GM21515 (cell line): ENCODE measurements around the gene TMEM135.
"Not testable (repeated sequence)": the region's sequence is repeated elsewhere in the genome, so short reads cannot be mapped to it uniquely, and the experiment has no call there.

Source experiments
- ATAC-seq: cut with Tn5 transposase; IDR thresholded peaks from one replicate; pipeline ENCODE4 v1.9.1; 2021; ENCODE audit not compliant: unreplicated experiment

Gene TMEM135

DNA sequence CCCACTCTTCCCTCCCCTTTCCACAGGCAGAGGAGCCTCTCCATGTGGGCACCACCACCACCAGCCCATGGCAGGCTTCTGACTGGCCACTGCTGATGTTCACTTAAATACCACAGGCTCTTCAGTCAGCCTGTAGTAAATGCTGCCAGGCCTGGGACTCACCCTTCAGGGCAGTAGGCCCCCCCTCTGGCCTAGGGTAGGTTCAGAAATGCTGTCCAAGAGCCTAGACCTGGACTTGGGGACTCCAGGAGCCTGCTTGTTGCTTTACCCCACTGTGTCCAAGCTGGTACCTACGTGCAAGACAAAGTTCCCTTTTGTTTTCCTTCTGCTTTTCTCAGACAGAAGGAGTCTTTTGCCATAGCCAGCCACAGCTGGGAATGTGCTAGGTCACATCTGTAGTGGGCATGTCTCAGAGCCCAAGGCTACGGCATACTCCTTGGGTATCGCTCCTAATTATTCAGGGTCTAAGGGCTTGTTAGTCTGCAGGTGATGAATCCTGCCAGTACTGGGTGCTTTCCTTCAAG lies 38.6 kb downstream of the TMEM135 start:
- no peak for ATAC-seq

DNA sequence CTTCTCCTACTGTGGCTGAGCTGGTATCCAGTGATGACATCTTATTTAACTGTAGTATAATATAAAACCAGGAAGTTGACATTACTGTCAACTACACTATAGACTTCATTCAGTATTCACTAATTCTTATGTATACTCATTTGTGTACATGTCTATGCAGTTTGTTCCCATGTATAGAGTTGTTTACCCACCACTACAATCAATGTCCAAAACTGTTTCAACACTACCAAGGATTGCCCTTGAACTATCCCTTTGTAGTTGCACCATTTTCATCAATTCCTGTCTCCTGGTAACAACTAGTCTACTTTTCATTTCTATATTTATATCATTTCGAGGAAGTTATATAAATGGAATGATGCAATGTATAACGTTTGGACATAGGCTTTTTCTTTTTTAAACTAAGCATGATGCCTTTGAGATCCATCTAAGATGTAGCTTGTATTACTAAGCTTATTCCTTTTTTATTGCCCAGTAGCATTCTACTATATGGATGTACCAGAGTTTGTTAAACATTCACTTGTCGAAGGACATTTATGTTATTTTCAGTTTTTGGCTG lies 39.2 kb downstream of the TMEM135 start:
- ATAC-seq: no peak

DNA sequence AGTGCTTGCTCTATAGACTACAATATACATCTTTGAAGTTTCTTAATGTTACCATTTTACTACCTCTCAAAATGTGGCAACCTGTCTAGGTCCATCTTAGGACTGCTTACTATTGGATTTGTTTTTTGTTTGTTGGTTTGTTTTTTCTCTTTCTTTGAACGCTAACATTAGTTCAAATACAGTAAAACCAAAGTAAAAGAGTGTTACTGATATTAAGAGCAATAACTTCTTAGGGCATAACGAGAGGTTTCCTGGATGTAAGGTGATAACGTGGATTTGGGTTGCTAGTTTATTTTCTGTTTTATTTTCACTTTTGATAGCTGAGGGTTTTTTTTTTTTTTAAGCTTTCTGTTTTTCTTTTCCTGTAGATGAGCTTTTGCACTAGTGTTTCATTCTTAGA lies 43.6 kb downstream of the TMEM135 start:
- ATAC-seq: peak; percentile 81

DNA sequence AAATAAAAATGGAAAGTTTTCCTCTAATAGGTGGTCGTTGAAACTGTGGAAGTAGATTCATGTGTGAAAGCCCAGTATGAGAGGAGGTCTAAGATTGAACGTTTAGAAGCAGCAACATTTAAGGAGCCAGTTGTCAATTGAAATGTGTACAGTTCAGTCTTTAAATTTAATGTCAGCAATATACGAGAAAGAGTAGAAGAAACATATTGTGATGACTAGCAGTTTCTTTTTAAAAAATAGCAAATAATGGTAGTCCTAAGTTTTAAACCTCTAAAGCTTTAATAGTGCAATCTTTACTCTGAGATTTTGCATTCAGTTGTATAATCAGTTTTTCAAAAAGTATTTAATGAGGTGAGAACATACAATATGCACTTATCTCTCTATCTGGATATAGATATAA lies 44.9 kb downstream of the TMEM135 start:
- no peak for ATAC-seq

DNA sequence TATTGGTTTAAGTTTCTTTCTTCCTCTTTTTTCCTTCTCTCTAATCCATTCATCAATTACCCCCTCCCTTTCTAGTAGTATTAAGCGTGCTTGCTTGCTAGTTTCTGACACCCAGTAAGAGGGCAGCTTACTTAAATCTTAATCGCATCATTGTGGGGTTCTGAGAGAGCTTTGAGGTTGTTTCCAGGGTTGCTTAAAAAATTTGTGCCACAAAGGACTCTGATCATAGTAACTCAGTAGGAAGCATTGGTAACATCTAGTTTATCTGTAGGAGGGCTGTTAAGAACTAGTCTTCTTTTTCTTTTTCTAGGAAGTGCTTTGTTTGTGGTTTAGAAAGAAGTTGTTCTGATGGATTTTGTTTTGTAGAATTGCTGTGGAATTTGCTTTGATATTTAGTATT lies 45.3 kb downstream of the TMEM135 start:
- ATAC-seq: no peak

DNA sequence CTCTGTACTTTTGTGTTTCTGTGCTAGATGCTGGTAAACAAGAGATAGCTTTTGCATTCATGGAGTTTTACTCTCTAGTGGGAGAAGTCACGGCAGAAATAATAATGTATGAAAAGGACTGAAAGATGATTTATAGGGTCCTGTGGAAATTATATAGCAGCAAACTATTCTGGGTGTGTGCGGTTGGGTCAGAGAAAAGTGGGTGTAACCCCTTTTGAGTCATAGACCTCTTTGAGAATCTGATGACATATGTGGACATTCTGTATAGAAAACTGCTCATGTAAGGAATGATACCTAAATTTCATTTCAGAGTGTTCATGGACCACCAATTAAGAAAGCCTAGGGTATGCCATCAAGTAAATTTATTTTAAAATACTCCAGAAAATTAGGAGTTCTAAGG lies 54.4 kb downstream of the TMEM135 start:
- no peak for ATAC-seq

DNA sequence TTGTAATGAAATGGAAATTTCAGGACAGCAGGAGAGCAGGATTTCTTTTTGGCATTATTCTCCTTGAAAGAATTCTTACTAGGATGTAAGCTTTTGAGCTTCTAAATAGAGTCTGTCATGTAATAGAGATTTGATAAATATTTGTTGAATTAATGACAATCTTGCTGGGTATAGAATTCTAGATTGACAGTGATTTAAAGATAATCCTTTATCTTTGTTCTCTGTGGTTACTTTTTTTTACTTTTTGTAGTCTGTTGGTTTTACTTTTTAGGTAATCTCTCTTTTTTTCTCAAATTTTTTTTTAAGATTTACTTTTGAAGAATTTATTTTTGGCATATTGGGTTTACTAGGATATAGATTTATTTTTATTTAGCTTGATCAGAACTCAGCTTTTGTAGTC lies 54.8 kb downstream of the TMEM135 start:
- no peak for ATAC-seq

DNA sequence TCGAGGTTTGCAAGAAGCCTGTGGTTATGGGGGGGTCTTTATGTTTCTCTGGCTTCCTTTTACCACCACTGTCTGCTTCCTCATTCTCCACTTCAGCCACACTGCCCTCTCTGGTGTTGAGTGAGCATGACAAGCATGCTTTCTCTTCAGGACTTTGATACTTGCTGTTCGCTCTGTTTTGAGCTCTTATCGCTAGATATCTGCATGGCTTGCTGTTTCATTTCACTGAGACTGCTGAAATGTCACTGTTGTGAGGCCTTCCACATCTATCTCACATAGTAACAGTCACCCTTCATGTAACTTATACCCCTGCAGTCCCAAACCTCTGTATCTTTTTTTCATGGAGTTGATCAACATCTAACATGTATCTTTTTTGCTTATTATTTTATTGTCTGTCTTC lies 59.8 kb downstream of the TMEM135 start:
- ATAC-seq: peak; percentile 93

DNA sequence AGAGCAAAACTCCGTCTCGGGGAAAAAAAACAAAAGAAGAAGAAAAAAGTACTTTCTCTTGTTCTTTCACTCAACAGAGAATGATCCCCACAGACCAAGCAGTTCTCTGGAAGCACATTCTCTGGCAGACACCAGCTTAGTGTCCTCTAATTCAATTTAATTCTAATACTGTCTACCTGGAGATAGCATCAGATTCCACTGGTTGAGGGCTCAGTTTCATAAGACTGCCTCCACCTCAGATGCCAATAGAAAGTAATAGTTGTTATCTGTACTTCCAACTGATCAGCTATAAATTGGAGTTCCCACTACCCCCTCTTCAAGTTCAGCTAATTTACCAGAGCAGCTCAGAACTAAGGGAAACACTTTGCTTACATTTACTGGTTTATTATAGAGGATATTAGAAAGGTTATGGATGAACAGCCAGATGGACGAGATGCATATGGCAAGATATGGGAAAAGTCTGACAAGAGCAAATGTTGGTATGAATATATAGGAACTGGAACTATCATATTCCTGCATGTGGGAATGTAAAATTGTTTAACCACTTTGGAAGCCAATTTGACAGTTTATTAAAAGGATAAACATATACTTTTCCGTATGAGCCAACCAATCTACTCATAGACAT lies 64.3 kb downstream of the TMEM135 start:
- no peak for ATAC-seq

DNA sequence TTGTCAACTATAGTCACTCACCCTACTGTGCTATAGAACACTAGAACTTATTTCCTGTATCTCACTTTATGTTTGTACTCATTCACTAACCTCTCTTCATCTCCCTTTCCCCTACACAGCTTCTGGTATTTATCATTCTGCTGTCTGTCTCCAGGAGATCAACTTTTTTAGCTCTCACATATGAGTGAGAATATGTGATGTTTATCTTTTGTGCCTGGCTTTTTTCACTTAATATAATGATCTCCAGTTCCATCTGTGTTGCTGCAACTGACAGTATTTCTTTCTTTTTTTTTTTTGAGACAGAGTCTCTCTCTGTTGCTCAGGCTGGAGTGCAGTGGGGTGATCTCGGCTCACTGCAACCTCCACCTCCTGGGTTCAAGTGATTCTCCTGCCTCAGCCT lies 68.1 kb downstream of the TMEM135 start:
- not testable (repeated sequence) for ATAC-seq

DNA sequence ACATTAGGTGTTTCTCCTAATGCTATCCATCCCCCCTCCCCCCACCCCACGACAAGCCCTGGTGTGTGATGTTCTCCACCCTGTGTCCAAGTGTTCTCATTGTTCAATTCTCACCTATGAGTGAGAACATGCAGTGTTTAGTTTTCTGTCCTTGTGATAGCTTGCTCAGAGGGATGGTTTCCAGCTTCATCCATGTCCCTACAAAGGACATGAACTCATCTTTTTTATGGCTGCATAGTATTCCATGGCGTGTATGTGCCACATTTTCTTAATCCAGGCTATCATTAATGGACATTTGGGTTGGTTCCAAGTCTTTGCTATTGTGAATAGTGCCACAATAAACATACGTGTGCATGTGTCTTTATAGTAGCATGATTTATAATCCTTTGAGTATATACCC lies 69.6 kb downstream of the TMEM135 start:
- ATAC-seq: not testable (repeated sequence)

DNA sequence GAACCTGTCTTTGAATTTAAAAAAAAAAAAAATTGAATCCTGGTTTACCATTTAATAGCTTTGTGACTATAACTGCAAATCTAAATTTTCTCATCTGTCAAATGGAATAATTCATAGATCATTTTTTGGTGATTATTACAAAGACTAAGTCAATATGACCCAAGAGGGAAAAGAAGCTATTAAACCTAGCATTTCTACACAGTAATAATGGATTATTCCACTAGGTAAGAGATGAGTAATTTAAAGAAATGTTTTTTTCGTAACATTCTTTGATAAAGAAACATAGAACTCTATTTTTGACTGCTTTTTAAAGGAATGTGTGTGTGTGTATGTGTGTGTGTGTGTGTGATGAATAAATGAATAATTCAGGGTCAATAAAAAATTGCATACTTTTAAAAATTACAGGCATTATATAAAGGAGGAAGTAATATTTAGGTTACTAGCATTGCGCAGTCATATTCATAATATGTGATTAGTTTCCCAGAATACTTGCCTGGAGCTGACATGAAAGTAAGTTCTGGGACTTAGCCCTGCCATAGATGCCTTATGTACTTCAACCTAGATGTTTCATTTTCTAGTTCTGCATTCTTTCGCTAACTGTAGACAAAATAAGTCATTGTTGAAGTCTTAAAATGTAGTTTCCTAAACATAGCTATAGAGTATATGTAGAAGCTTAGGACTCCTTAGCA lies 72.9 kb downstream of the TMEM135 start:
- no peak for ATAC-seq

DNA sequence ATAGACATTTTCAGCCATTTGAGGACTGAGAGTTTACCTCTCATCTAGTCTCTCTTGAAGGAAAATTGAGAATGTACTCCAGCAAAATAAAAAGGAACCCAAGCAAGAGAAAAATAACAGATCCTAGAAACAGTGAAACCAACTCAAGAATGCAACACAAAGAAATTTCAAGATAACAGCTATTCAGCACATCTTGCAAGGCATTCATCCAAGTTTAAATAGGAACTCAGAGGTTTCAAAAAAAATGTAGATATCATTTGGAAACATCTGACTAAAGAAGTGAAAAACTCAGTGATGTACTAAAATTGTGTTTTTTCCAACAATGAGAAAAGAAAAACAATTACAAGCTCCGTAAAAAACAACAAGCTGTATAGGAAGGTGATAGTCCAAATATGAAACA lies 76.4 kb downstream of the TMEM135 start:
- no peak for ATAC-seq

DNA sequence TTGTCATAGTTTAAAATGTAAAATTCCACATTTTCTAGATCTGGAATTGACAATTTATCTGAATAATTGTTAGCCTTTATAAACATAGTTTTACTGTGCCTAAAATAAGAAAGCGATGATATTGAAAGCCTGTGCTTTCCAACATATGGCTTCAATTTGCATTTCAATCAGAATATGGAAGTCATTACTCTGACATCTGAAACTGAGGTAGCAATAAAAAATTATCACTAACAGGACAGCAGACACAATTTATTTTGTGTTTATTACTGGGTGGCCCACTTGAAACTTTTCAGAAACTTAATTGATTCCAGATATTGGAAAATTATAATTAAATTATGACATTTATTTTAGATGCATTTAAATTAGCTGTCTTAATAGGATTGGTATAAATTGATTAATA lies 78.5 kb downstream of the TMEM135 start:
- ATAC-seq: no peak

DNA sequence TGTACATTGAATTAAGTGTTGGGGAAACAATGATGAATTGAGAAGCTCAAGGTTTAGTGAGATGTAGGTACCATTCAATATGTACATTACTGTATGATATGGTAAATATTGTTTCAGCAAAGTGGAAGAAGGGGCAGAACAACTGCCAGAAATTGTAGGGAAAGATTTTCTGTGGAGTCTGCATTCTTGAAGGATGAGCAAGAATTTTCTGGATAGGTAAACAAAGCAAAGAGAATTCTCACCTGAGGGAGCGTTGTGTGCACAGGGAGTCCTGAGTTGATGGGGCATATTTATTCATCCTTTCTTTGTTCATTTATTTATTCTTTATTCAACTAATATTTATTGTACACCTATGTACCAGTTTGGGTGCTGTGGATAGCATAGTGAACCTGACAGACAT lies 83.2 kb downstream of the TMEM135 start:
- no peak for ATAC-seq

DNA sequence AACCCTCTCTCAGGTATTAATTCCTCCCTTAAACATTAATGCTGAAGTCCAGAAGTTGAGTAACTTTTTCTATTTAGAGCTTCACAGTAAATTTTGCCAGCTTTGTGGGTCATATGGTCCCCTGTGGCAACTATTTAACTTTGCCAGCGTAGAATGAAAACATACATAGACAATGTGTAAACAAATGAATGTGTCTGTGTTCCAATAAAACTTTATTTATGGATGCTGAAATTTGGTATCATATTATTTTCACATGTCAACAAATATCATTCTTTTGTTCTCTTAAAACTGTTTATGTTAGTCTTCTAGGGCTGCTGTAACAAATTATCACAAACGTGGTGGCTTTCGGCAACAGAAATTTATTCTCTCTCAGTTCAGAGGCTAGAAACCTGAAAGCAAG lies 85.1 kb downstream of the TMEM135 start:
- ATAC-seq: no peak

DNA sequence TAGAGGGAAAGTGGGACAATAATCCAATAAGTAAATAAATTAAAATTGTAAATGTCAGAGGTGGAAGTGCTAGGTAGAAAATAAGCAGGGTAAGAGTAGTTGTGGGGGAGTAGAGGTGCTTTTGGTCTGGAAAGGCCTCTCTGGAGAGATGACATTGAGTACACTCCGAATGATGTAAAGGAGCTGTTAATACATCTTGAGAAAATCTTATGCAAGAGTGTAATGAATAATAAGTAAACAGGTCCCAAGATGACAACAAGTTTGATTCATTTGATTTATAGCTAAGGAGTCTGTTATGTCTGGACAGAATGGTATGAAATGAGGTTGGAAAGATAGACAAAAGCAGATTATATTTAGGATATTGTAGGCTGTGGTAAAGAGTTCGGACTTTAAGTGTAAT lies 87.5 kb downstream of the TMEM135 start:
- no peak for ATAC-seq

DNA sequence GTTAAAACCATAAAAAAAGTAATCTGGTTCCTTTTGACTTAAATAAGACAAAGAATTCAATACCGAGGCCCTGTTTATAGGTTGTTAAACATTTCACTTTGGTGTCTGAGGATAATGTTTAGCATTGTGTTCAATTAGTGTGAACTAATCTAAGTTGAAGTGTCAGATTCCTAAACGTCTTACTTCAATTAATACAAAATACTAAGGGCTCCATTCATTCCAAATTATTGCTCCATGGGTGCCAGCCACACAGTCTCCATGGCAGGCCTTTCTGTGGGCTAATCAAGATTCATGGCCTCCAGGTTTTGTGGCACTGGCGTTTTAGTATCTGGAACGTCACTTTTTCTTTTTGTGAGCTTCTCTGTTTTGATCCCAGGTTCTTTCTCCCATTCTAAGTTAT lies 89.4 kb downstream of the TMEM135 start:
- ATAC-seq: no peak

DNA sequence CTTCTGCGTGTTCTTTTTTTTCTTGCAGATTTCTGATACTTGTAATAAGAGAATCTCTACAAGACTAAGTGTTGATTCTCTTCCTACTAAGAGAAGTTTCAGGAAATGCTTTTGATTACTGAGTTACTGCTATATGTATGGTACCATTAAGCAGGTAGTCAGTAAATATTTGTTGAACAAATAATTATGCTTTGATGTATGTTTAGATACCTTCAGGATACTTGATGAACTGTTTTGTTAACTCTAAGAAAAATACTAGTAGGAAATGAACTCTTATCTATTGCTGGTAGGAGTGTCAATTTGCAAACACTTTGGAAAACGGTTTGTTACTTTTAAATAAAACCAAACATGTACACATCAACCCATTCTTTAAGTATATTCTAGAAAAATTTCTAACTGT lies 90.6 kb downstream of the TMEM135 start:
- ATAC-seq: no peak

DNA sequence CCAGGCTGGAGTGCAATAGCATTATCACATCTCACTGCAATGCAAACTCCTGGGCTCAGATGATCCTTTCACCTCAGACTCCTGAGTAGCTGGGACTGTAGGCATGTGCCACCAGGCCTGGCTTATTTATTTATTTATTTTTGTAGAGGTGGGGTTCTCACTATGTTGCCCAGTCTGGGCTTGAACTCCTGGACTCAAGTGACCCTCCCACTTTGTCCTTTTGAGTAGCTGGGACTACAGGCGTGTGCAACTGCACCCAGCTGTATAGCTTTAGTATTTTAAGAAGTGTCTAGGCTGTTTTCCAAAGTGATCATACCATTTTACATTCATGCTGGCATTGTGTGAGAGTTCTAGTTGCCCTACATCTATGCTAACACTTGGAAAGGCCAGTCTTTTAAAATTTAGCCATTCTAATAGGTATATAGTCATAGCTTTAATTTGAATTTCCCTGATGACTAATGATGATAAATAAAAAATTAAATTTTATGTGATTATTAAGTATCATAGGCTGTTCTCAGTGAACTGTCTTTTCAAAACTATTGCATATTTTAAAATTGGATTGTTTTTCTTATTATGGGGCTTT lies 96.9 kb downstream of the TMEM135 start:
- ATAC-seq: no peak

DNA sequence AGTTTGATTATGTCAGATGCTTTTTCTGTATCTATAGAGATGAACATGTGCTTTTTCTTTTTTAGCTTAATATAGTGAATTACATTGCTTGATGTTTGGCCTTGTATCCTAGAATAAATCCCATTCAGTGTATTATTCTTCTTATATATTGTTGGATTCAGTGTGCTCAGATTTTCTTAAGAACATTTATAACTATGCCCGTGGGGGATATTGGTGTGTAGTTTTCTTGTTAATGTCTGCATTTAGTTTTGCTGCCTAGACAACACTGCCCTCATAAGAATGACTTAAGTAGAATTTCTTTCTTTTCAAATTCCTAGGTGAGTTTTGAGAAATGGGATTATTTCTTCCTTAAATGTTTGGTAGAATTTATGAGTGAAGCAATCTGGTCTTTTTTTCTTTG lies 98.5 kb downstream of the TMEM135 start:
- ATAC-seq: no peak

DNA sequence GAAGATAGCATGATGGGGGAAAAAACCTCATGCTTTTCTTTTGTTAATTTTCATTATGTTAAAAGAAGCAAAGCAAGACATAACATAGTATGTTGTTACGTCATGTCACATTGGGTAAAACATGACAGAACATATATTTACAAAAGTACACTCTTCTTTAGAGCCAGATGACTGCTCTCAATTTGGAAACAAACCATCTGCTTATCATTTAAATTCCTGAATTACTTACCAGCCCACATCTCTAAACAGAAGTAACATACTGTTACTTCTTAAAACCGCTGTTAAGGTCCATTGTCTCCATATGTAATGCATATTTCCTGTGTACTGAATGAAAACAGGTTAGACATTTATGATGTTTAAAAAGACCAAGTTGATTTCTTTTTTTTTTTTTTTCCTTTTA lies 100.0 kb downstream of the TMEM135 start:
- ATAC-seq: no peak
